Smooth muscle cell (in vitro differentiated cells): ENCODE results near the gene KLB. TPM values are rescaled to one million over a fixed set of nuclear protein-coding genes. Genes with fewer than 3 reads are reported as not detected.

Experiments used
- DNase-seq: peaks from one replicate; lab custom pipeline; 2025; ENCODE audit not compliant: unreplicated experiment; lab: John Stamatoyannopoulos, UW
- H2AFZ ChIP-seq: fragments of 200-600 bp; sonication (generic); 2 replicates; pipeline ENCODE4 v1.6.0; 2016; ENCODE audit warnings: antibody characterized with exemption, low read depth, mild to moderate bottlenecking
- H3F3A ChIP-seq: fragments of 200-600 bp; sonication (generic); 2 replicates; pipeline ENCODE4 v1.6.0; 2017; ENCODE audit warnings: antibody characterized with exemption, low read depth
- H3K27ac ChIP-seq: fragments of 200-600 bp; sonication (generic); 2 replicates; pipeline ENCODE4 v1.5.1; 2016; ENCODE audit warnings: low read depth, mild to moderate bottlenecking
- H3K27me3 ChIP-seq: fragments of 200-600 bp; sonication (generic); 2 replicates; pipeline ENCODE4 v1.6.1; 2016; ENCODE audit warnings: low read depth, mild to moderate bottlenecking
- H3K36me3 ChIP-seq: fragments of 200-600 bp; sonication (generic); 2 replicates; pipeline ENCODE4 v1.5.1; 2016; ENCODE audit warnings: low read depth
- H3K4me1 ChIP-seq: fragments of 200-600 bp; sonication (generic); 2 replicates; pipeline ENCODE4 v1.5.1; 2016; ENCODE audit warnings: low read depth
- H3K4me2 ChIP-seq: fragments of 200-600 bp; sonication (generic); 2 replicates; pipeline ENCODE4 v1.6.0; 2016; ENCODE audit warnings: mild to moderate bottlenecking
- H3K4me3 ChIP-seq: fragments of 200-600 bp; sonication (generic); 2 replicates; pipeline ENCODE4 v1.5.1; 2016; ENCODE audit warnings: mild to moderate bottlenecking
- H3K79me2 ChIP-seq: fragments of 200-600 bp; sonication (generic); 2 replicates; pipeline ENCODE4 v1.6.0; 2016; ENCODE audit warnings: low read depth, mild to moderate bottlenecking
- H3K9ac ChIP-seq: fragments of 200-600 bp; sonication (generic); 2 replicates; pipeline ENCODE4 v1.6.0; 2016; ENCODE audit warnings: low read depth
- H3K9me3 ChIP-seq: fragments of 200-600 bp; sonication (generic); replicated peaks from 2 replicates; pipeline ENCODE4 v1.5.1; 2016; ENCODE audit warnings: low read depth
- H4K20me1 ChIP-seq: fragments of 200-600 bp; sonication (generic); 2 replicates; pipeline ENCODE4 v1.6.0; 2016; ENCODE audit warnings: low read depth
- WGBS: methylation state at CpG from one replicate; pipeline ENCODE4 v1.1.7; 2016; ENCODE audit warnings: low lambda C conversion rate; 5-methylcytosine and 5-hydroxymethylcytosine counted together
- polyA plus RNA-seq: library from polyadenylated mRNA; unstranded; fragments of >200 nt; fragmentation: Nextera tagmentation; extraction: Ambion mirVana; gene quantifications from 2 replicates; pipeline ENCODE4 v1.2.1, GENCODE V29; 2016
- total RNA-seq: library from RNA; depleted of rRNA; stranded (reverse); fragments of >200 nt; gene quantifications from 2 replicates; pipeline ENCODE4 v1.2.3, GENCODE V29; 2014
- TF ChIP-seq, protein P1 (sequence below): fragments of 200-600 bp; sonication (generic); IDR thresholded peaks from 2 replicates; pipeline ENCODE4 v1.5.1; 2017; ENCODE audit warnings: borderline replicate concordance, mild to moderate bottlenecking, antibody characterized with exemption; ENCODE audit not compliant: insufficient read depth, poor library complexity, severe bottlenecking

The KLB gene
- total and polyA plus RNA-seq, 2 experiments from 2014 or later, result 0.04 TPM; not detected in 1

DNA sequence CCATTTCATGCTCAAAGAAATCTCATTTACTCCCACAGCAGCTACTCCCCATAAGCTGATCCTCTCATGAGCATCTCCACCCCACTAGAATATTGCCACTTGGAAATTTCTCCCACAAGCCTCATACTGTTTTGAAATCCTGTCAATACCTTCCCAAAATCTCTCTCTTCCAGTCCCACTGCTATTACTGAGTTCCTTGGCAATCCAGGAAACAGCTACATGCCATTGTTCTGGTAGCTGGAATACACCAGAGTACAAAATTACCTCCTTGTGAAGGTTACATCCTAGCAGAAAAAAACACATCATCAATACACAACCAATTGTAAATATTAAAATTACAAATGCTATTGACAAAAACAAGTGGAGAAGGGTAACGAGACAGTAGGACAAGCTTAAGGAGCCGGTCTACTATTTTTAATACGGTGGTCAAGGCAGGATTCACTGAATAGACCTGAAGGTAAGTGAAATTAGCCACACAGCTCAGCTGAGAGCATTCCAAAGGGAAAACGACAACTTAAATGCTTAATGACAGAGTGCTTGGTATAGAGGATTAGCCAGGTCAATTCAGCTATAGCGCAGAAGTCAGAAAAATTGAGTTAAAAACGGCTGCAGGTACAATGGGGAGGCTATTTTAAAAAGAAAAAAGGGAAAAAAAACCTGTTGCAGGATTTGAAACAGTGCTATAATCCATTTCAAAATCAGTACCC, 45.6 kb downstream of the KLB start:
- no peaks in the 10 kb centered on the region for H3K27me3 ChIP-seq
- no peak overlapping the region for H3K4me3 ChIP-seq
- no peak overlapping the region for H3K27ac ChIP-seq
- H3F3A ChIP-seq, result peaks cover 50% of the 10 kb centered on the region
- no peaks in the 10 kb centered on the region for H3K9me3 ChIP-seq
- peaks cover 74% of the 10 kb centered on the region for H4K20me1 ChIP-seq
- H3K9ac ChIP-seq, result no peak overlapping the region
- peaks cover 31% of the 10 kb centered on the region for H3K36me3 ChIP-seq
- H2AFZ ChIP-seq, result no peak overlapping the region
- H3K79me2 ChIP-seq, result peaks cover 19% of the 10 kb centered on the region
- no peak for DNase-seq
- 91% methylated on average over 6 of the region's 6 CpGs for WGBS
- H3K4me1 ChIP-seq, result peaks cover 14% of the 10 kb centered on the region
- no peak overlapping the region for H3K4me2 ChIP-seq
- TF ChIP-seq, protein P1, sequence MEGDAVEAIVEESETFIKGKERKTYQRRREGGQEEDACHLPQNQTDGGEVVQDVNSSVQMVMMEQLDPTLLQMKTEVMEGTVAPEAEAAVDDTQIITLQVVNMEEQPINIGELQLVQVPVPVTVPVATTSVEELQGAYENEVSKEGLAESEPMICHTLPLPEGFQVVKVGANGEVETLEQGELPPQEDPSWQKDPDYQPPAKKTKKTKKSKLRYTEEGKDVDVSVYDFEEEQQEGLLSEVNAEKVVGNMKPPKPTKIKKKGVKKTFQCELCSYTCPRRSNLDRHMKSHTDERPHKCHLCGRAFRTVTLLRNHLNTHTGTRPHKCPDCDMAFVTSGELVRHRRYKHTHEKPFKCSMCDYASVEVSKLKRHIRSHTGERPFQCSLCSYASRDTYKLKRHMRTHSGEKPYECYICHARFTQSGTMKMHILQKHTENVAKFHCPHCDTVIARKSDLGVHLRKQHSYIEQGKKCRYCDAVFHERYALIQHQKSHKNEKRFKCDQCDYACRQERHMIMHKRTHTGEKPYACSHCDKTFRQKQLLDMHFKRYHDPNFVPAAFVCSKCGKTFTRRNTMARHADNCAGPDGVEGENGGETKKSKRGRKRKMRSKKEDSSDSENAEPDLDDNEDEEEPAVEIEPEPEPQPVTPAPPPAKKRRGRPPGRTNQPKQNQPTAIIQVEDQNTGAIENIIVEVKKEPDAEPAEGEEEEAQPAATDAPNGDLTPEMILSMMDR, result no peak

DNA sequence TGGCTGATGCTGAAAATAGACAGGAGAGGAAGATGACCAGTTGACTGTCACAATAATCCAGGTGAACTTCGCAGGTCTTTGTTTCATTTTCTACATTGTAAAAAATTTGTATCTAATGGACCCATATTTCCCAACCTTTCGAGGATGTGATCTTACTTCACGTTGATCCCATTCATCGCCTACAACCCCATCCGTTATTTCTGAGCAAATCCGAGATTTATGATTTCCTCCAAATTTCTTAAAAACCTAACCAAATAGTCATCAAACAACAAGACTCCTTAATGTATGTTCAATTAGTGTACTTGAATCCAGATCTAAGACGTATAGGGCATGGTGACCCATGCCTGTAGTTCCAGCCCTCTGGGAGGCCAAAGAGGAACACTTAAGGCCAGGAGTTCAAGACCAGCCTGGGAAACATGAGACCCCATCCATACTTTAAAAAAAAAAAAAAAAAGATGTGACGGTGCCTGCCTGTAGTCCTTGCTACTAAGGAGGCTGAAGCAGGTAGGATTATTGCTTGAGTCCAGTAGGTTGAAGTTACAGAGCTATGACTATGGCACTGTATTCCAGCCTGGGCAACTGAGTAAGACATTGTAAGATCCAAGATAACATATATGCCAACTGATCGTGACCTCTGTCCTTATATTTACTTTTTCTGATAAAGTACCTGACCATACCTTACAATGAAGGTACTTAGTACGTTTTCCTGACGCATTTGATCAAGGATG, 46.3 kb downstream of the KLB start:
- no peak overlapping the region for H3K4me3 ChIP-seq
- peaks cover 81% of the 10 kb centered on the region for H4K20me1 ChIP-seq
- DNase-seq, result no peak
- H3K9me3 ChIP-seq, result no peaks in the 10 kb centered on the region
- 96% methylated on average over 11 of the region's 11 CpGs for WGBS
- H3K4me2 ChIP-seq, result no peak overlapping the region
- H2AFZ ChIP-seq, result no peak overlapping the region
- peaks cover 55% of the 10 kb centered on the region for H3F3A ChIP-seq
- peaks cover 26% of the 10 kb centered on the region for H3K79me2 ChIP-seq
- H3K27ac ChIP-seq, result no peak overlapping the region
- H3K9ac ChIP-seq, result no peak overlapping the region
- peaks cover 21% of the 10 kb centered on the region for H3K4me1 ChIP-seq
- H3K27me3 ChIP-seq, result no peaks in the 10 kb centered on the region
- TF ChIP-seq, protein P1, result no peak
- peaks cover 31% of the 10 kb centered on the region for H3K36me3 ChIP-seq

DNA sequence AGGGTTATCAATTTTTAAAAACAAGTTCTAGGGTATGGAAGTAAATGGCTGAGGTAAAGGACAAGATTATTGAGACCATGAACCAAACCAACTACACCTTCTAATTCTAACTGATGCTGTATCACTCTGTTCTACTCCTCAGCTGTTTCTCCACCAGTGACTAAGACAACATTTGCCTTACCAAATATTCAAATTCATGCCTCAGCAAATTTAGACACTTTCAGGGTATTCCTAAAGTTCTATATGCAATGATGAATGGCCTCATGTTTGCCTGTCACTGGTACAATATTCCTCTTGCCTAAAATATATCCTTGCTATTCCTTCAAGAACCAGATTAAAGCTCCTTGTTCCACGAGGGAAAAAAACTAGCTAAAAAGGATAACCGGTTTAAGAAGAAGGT, 47.0 kb downstream of the KLB start:
- no peak for DNase-seq
- no peak overlapping the region for H3K4me2 ChIP-seq
- H3F3A ChIP-seq, result peaks cover 48% of the 10 kb centered on the region
- no peak overlapping the region for H3K9ac ChIP-seq
- TF ChIP-seq, protein P1, result no peak
- H2AFZ ChIP-seq, result no peak overlapping the region
- 73% methylated on average over 2 of the region's 2 CpGs for WGBS
- H4K20me1 ChIP-seq, result peaks cover 76% of the 10 kb centered on the region
- no peaks in the 10 kb centered on the region for H3K27me3 ChIP-seq
- H3K4me1 ChIP-seq, result peaks cover 21% of the 10 kb centered on the region
- H3K79me2 ChIP-seq, result peaks cover 33% of the 10 kb centered on the region
- no peaks in the 10 kb centered on the region for H3K9me3 ChIP-seq
- peaks cover 31% of the 10 kb centered on the region for H3K36me3 ChIP-seq
- no peak overlapping the region for H3K4me3 ChIP-seq
- H3K27ac ChIP-seq, result no peak overlapping the region
